GM12878 (cell line): ENCODE results near the gene PLPP7. TPM values are rescaled to one million over a fixed set of nuclear protein-coding genes. Genes with fewer than 3 reads are reported as not detected.

Experiments
- BCL11A ChIP-seq: IDR thresholded peaks from 2 replicates; pipeline ENCODE4 v1.6.1; 2011; ENCODE audit warnings: low read depth, low read length
- FOXM1 ChIP-seq: IDR thresholded peaks from 2 replicates; pipeline ENCODE4 v1.6.1; 2012; ENCODE audit warnings: low read depth, mild to moderate bottlenecking, inconsistent platforms, low read length, moderate library complexity
- GABPA ChIP-seq: IDR thresholded peaks from 2 replicates; pipeline ENCODE4 v1.6.1; 2014; ENCODE audit warnings: antibody characterized with exemption, low read depth, mild to moderate bottlenecking, inconsistent platforms
- MXI1 ChIP-seq: fragments of 150-350 bp; IDR thresholded peaks from 2 replicates; pipeline ENCODE4 v1.6.1; 2011; ENCODE audit warnings: low read depth, mild to moderate bottlenecking, inconsistent platforms, low read length, improper control_type of control experiment
- USF2 ChIP-seq: IDR thresholded peaks from 2 replicates; pipeline ENCODE4 v1.6.1; 2011; ENCODE audit warnings: low read depth, low read length, improper control_type of control experiment, borderline replicate concordance
- ZNF207 ChIP-seq: fragments of 450-650 bp; IDR thresholded peaks from 2 replicates; pipeline ENCODE4 v1.6.1; 2014; ENCODE audit warnings: antibody characterized with exemption, mild to moderate bottlenecking, borderline replicate concordance
- ZNF687 ChIP-seq: fragments of 450-650 bp; IDR thresholded peaks from 2 replicates; pipeline ENCODE4 v1.6.1; 2017; ENCODE audit warnings: mild to moderate bottlenecking, moderate library complexity
- polyA plus RNA-seq, 11 experiments: library from polyadenylated mRNA; depleted of rRNA in 4 of 11; unstranded in 6 of 11; stranded (reverse) in 5 of 11; fragments of >200 nt; fragmentation: Nextera tagmentation in 4 of 11; fragmentation: Illumina TruSeq in 1 of 11; extraction: Ambion mirVana in 4 of 11; extraction: Trizol in 1 of 11; gene quantifications; 1 replicate in 1 of 11; 2 replicates in 10 of 11; pipeline versions ENCODE4 v1.2.1 to v1.2.3, GENCODE V29; 2011 to 2016; ENCODE audit warnings: inconsistent platforms in 2 of 11, missing spikeins in 2 of 11, low read depth in 1 of 11
- total RNA-seq, 4 experiments: library from RNA; depleted of rRNA in 3 of 4; stranded (reverse); fragments of >200 nt in 3 of 4; fragmentation: Illumina TruSeq in 1 of 4; extraction: Trizol in 1 of 4; gene quantifications; 2 replicates each; pipeline versions ENCODE4 v1.2.1 to v1.2.3, GENCODE V29; 2013 to 2021

Gene PLPP7
- total and polyA plus RNA-seq, 10 of the 15 experiments (the other 5 are each of a cell fraction or from before 2014, with no cell fraction given): 0.05 to 1.0 (median 0.40) TPM; not detected in 3

- TF ChIP-seq ZNF207 (no peak), FOXM1 (no peak), GABPA (no peak), USF2 (peak; percentile 64), BCL11A (no peak), MXI1 (peak; percentile 41; the same call in 1 of the 2 replicates), ZNF687 (peak; percentile 44; the same call in 1 of the 2 replicates)
Measured at GRCh38 chr9:131274674-131275331, 14.7 kb upstream of the PLPP7 start (continued).
